GM23338 (cell line): ENCODE results near the gene FZD7. TPM values are rescaled to one million over a fixed set of nuclear protein-coding genes. Genes with fewer than 3 reads are reported as not detected.
A peak's percentile ranks its signal among the peaks of the same experiment; 100 is the strongest.

Experiments used
- ATAC-seq: fragments of 200-7000 bp; cut with Tn5 transposase; 3 replicates; pipeline ENCODE4 v1.9.1; 2020
- DNase-seq: peaks from one replicate; pipeline ENCODE4 v3.0.0-alpha.2; 2015; ENCODE audit warnings: low spot score
- H2AFZ ChIP-seq: fragments of 200-600 bp; sonication (generic); 2 replicates; pipeline ENCODE4 v1.8.0; 2016; ENCODE audit warnings: antibody characterized with exemption, mild to moderate bottlenecking, moderate library complexity
- H3F3A ChIP-seq: fragments of 200-600 bp; sonication (generic); replicated peaks from 2 replicates; pipeline ENCODE4 v1.8.0; 2017; ENCODE audit warnings: antibody characterized with exemption, mixed run types, low read depth
- H3K27ac ChIP-seq: fragments of 200-600 bp; sonication (generic); 2 replicates; pipeline ENCODE4 v1.6.1; 2016; ENCODE audit warnings: low read depth
- H3K27me3 ChIP-seq: fragments of 200-600 bp; sonication (generic); 2 replicates; pipeline ENCODE4 v1.8.0; 2016; ENCODE audit warnings: mild to moderate bottlenecking, mixed run types, moderate library complexity; ENCODE audit not compliant: insufficient read depth
- H3K36me3 ChIP-seq: fragments of 200-600 bp; sonication (generic); 2 replicates; pipeline ENCODE4 v1.8.0; 2016; ENCODE audit warnings: mild to moderate bottlenecking; ENCODE audit not compliant: insufficient read depth
- H3K4me1 ChIP-seq: fragments of 200-600 bp; sonication (generic); 2 replicates; pipeline ENCODE4 v1.8.0; 2016; ENCODE audit warnings: mild to moderate bottlenecking, moderate library complexity; ENCODE audit not compliant: insufficient read depth
- H3K4me2 ChIP-seq: fragments of 200-600 bp; sonication (generic); 2 replicates; pipeline ENCODE4 v1.7.1; 2017; ENCODE audit warnings: mixed run types
- H3K4me3 ChIP-seq: fragments of 200-600 bp; sonication (generic); 2 replicates; pipeline ENCODE4 v1.6.1; 2016; ENCODE audit warnings: mixed run types
- H3K79me2 ChIP-seq: fragments of 200-600 bp; sonication (generic); replicated peaks from 2 replicates; pipeline ENCODE4 v1.8.0; 2017; ENCODE audit warnings: mild to moderate bottlenecking; ENCODE audit not compliant: insufficient read depth
- H3K9me2 ChIP-seq: fragments of 200-600 bp; sonication (generic); 2 replicates; pipeline ENCODE4 v1.8.0; 2017; ENCODE audit not compliant: insufficient read depth
- H4K20me1 ChIP-seq: fragments of 200-600 bp; sonication (generic); replicated peaks from 2 replicates; pipeline ENCODE4 v1.8.0; 2017; ENCODE audit warnings: mild to moderate bottlenecking; ENCODE audit not compliant: insufficient read depth
- H3K27ac Mint-ChIP-seq: 2 replicates; pipeline ENCODE4 v1.8.0; 2020; ENCODE audit warnings: inconsistent platforms, mild to moderate bottlenecking, moderate library complexity, mixed read lengths
- H3K27me3 Mint-ChIP-seq: 3 replicates; pipeline ENCODE4 v1.8.0; 2022; ENCODE audit warnings: low read depth, mild to moderate bottlenecking, moderate library complexity, mixed read lengths, inconsistent platforms; ENCODE audit not compliant: insufficient read depth, poor library complexity
- H3K36me3 Mint-ChIP-seq: 3 replicates; pipeline ENCODE4 v1.8.0; 2021; ENCODE audit warnings: low read depth, mild to moderate bottlenecking, inconsistent platforms, moderate library complexity, mixed read lengths
- H3K4me1 Mint-ChIP-seq: 3 replicates; pipeline ENCODE4 v1.8.0; 2020; ENCODE audit warnings: mild to moderate bottlenecking, inconsistent platforms, mixed read lengths
- H3K4me3 Mint-ChIP-seq: 3 replicates; pipeline ENCODE4 v1.8.0; 2021; ENCODE audit warnings: moderate library complexity, mild to moderate bottlenecking, inconsistent platforms, mixed read lengths
- H3K9me3 Mint-ChIP-seq: 3 replicates; pipeline ENCODE4 v1.8.0; 2020; ENCODE audit warnings: moderate library complexity, mild to moderate bottlenecking, inconsistent platforms, mixed read lengths
- CREB1 ChIP-seq: fragments of 250-450 bp; sonication (Bioruptor Pico); IDR thresholded peaks from 2 replicates; pipeline ENCODE4 v1.5.0; 2020; ENCODE audit warnings: low read depth, mild to moderate bottlenecking, moderate library complexity
- EZH2 ChIP-seq: fragments of 200-600 bp; sonication (generic); IDR thresholded peaks from one replicate; pipeline ENCODE4 v1.8.0; 2017; ENCODE audit warnings: antibody characterized with exemption, mild to moderate bottlenecking, low read depth; ENCODE audit not compliant: unreplicated experiment
- EZH2phosphoT487 ChIP-seq: fragments of 200-600 bp; sonication (generic); IDR thresholded peaks from one replicate; pipeline ENCODE4 v1.8.1; 2018; ENCODE audit warnings: antibody characterized with exemption; ENCODE audit not compliant: unreplicated experiment
- JUNB ChIP-seq: IDR thresholded peaks from one replicate; pipeline ENCODE4 v1.6.1; 2016; ENCODE audit warnings: antibody characterized with exemption; ENCODE audit not compliant: unreplicated experiment
- NANOG ChIP-seq: IDR thresholded peaks from 2 replicates; pipeline ENCODE4 v1.6.1; 2016; ENCODE audit warnings: antibody characterized with exemption, borderline replicate concordance
- POLR2AphosphoS5 ChIP-seq: IDR thresholded peaks from 2 replicates; pipeline ENCODE4 v1.6.1; 2016; ENCODE audit warnings: antibody characterized with exemption, low read depth
- STAT1 ChIP-seq: IDR thresholded peaks from one replicate; pipeline ENCODE4 v1.6.1; 2016; ENCODE audit warnings: antibody characterized with exemption; ENCODE audit not compliant: unreplicated experiment
- ZNF114 ChIP-seq: fragments of 250-450 bp; sonication (Bioruptor Pico); IDR thresholded peaks from 2 replicates; pipeline ENCODE4 v1.5.0; 2020; ENCODE audit warnings: mild to moderate bottlenecking, moderate library complexity
- ZNF331 ChIP-seq: fragments of 250-450 bp; sonication (Bioruptor Pico); IDR thresholded peaks from 2 replicates; pipeline ENCODE4 v1.5.0; 2020; ENCODE audit warnings: low read depth, mild to moderate bottlenecking, moderate library complexity
- polyA plus RNA-seq: library from polyadenylated mRNA; unstranded; fragments of >200 nt; fragmentation: Nextera tagmentation; extraction: Ambion mirVana; gene quantifications from 2 replicates; pipeline ENCODE4 v1.2.1, GENCODE V29; 2016
- total RNA-seq: library from RNA; depleted of rRNA; stranded (reverse); fragments of >200 nt; shearing (Covaris generic); gene quantifications from 2 replicates; pipeline ENCODE4 v1.2.3, GENCODE V29; 2014
- TF ChIP-seq, protein P1 (sequence below): fragments of 250-450 bp; sonication (Bioruptor Pico); IDR thresholded peaks from 2 replicates; pipeline ENCODE4 v1.5.0; 2020; ENCODE audit warnings: mild to moderate bottlenecking, moderate library complexity
- TF ChIP-seq, protein P2 (sequence below): IDR thresholded peaks from 2 replicates; pipeline ENCODE4 v1.6.1; 2016; ENCODE audit warnings: antibody characterized with exemption
- TF ChIP-seq, protein P3 (sequence below): IDR thresholded peaks from one replicate; pipeline ENCODE4 v1.6.1; 2018; ENCODE audit warnings: antibody characterized with exemption; ENCODE audit not compliant: unreplicated experiment
- TF ChIP-seq, protein P4 (sequence below), 2 experiments: fragments of 200-600 bp in 1 of 2; sonication (generic) in 1 of 2; conservative IDR thresholded peaks; 2 replicates each; pipeline versions ENCODE4 v1.5.1 to v1.6.1; 2016 to 2017; ENCODE audit warnings: antibody characterized with exemption in 2 of 2, low read depth in 2 of 2, mild to moderate bottlenecking in 2 of 2, moderate library complexity in 1 of 2

FZD7 gene
- total and polyA plus RNA-seq, 2 experiments from 2014 or later = 164 to 435 TPM

DNA sequence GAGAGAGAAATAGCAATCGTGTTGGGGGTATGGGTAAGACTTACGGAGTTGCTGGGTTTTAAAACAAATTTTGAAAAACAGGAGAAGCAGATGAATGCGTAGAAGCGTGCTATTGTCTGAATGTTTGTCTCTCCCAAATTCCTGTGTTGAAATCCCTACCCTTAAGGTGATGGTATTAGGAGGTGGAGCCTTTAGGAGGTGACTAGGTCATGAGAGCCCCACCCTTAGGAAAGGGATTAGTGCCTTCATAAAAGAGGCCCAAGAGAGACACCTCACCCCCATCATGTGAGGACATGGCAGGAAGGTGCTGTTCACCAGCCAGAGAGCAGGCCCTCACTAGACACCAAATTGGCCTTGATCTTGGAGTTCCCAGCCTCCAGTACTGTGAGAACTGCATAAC is 40.7 kb upstream of the FZD7 start:
- Histone ChIP-seq H3K79me2 (no peaks in the 10 kb centered on the region), H4K20me1 (no peaks in the 10 kb centered on the region), H3K27ac (no peak overlapping the region), H3K4me3 (no peak overlapping the region), H3K27me3 (no peaks in the 10 kb centered on the region), H2AFZ (no peak overlapping the region), H3K9me2 (no peaks in the 10 kb centered on the region), H3F3A (no peaks in the 10 kb centered on the region), H3K4me1 (peaks cover 36% of the 10 kb centered on the region), H3K36me3 (no peaks in the 10 kb centered on the region), H3K4me2 (no peak overlapping the region)
- DNase-seq (peak; percentile 24), ATAC-seq (no peak)
- no peaks in the 10 kb centered on the region for H3K9me3 Mint-ChIP-seq
- TF ChIP-seq, protein P1, sequence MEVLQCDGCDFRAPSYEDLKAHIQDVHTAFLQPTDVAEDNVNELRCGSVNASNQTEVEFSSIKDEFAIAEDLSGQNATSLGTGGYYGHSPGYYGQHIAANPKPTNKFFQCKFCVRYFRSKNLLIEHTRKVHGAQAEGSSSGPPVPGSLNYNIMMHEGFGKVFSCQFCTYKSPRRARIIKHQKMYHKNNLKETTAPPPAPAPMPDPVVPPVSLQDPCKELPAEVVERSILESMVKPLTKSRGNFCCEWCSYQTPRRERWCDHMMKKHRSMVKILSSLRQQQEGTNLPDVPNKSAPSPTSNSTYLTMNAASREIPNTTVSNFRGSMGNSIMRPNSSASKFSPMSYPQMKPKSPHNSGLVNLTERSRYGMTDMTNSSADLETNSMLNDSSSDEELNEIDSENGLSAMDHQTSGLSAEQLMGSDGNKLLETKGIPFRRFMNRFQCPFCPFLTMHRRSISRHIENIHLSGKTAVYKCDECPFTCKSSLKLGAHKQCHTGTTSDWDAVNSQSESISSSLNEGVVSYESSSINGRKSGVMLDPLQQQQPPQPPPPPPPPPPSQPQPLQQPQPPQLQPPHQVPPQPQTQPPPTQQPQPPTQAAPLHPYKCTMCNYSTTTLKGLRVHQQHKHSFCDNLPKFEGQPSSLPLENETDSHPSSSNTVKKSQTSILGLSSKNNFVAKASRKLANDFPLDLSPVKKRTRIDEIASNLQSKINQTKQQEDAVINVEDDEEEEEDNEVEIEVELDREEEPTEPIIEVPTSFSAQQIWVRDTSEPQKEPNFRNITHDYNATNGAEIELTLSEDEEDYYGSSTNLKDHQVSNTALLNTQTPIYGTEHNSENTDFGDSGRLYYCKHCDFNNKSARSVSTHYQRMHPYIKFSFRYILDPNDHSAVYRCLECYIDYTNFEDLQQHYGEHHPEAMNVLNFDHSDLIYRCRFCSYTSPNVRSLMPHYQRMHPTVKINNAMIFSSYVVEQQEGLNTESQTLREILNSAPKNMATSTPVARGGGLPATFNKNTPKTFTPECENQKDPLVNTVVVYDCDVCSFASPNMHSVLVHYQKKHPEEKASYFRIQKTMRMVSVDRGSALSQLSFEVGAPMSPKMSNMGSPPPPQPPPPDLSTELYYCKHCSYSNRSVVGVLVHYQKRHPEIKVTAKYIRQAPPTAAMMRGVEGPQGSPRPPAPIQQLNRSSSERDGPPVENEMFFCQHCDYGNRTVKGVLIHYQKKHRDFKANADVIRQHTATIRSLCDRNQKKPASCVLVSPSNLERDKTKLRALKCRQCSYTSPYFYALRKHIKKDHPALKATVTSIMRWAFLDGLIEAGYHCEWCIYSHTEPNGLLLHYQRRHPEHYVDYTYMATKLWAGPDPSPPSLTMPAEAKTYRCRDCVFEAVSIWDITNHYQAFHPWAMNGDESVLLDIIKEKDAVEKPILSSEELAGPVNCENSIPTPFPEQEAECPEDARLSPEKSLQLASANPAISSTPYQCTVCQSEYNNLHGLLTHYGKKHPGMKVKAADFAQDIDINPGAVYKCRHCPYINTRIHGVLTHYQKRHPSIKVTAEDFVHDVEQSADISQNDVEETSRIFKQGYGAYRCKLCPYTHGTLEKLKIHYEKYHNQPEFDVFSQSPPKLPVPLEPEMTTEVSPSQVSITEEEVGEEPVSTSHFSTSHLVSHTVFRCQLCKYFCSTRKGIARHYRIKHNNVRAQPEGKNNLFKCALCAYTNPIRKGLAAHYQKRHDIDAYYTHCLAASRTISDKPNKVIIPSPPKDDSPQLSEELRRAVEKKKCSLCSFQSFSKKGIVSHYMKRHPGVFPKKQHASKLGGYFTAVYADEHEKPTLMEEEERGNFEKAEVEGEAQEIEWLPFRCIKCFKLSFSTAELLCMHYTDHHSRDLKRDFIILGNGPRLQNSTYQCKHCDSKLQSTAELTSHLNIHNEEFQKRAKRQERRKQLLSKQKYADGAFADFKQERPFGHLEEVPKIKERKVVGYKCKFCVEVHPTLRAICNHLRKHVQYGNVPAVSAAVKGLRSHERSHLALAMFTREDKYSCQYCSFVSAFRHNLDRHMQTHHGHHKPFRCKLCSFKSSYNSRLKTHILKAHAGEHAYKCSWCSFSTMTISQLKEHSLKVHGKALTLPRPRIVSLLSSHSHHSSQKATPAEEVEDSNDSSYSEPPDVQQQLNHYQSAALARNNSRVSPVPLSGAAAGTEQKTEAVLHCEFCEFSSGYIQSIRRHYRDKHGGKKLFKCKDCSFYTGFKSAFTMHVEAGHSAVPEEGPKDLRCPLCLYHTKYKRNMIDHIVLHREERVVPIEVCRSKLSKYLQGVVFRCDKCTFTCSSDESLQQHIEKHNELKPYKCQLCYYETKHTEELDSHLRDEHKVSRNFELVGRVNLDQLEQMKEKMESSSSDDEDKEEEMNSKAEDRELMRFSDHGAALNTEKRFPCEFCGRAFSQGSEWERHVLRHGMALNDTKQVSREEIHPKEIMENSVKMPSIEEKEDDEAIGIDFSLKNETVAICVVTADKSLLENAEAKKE (CRISPR knock-in tag) = no peak
- TF ChIP-seq ZNF331 (CRISPR knock-in tag) (no peak), EZH2 (no peak), NANOG (no peak), CREB1 (CRISPR knock-in tag) (no peak), ZNF114 (CRISPR knock-in tag) (no peak), EZH2phosphoT487 (no peak), JUNB (no peak), POLR2AphosphoS5 (no peak), STAT1 (no peak)
- TF ChIP-seq, protein P2, sequence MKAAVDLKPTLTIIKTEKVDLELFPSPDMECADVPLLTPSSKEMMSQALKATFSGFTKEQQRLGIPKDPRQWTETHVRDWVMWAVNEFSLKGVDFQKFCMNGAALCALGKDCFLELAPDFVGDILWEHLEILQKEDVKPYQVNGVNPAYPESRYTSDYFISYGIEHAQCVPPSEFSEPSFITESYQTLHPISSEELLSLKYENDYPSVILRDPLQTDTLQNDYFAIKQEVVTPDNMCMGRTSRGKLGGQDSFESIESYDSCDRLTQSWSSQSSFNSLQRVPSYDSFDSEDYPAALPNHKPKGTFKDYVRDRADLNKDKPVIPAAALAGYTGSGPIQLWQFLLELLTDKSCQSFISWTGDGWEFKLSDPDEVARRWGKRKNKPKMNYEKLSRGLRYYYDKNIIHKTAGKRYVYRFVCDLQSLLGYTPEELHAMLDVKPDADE = no peak
- TF ChIP-seq, protein P3, sequence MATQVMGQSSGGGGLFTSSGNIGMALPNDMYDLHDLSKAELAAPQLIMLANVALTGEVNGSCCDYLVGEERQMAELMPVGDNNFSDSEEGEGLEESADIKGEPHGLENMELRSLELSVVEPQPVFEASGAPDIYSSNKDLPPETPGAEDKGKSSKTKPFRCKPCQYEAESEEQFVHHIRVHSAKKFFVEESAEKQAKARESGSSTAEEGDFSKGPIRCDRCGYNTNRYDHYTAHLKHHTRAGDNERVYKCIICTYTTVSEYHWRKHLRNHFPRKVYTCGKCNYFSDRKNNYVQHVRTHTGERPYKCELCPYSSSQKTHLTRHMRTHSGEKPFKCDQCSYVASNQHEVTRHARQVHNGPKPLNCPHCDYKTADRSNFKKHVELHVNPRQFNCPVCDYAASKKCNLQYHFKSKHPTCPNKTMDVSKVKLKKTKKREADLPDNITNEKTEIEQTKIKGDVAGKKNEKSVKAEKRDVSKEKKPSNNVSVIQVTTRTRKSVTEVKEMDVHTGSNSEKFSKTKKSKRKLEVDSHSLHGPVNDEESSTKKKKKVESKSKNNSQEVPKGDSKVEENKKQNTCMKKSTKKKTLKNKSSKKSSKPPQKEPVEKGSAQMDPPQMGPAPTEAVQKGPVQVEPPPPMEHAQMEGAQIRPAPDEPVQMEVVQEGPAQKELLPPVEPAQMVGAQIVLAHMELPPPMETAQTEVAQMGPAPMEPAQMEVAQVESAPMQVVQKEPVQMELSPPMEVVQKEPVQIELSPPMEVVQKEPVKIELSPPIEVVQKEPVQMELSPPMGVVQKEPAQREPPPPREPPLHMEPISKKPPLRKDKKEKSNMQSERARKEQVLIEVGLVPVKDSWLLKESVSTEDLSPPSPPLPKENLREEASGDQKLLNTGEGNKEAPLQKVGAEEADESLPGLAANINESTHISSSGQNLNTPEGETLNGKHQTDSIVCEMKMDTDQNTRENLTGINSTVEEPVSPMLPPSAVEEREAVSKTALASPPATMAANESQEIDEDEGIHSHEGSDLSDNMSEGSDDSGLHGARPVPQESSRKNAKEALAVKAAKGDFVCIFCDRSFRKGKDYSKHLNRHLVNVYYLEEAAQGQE = no peak
- TF ChIP-seq, protein P4, sequence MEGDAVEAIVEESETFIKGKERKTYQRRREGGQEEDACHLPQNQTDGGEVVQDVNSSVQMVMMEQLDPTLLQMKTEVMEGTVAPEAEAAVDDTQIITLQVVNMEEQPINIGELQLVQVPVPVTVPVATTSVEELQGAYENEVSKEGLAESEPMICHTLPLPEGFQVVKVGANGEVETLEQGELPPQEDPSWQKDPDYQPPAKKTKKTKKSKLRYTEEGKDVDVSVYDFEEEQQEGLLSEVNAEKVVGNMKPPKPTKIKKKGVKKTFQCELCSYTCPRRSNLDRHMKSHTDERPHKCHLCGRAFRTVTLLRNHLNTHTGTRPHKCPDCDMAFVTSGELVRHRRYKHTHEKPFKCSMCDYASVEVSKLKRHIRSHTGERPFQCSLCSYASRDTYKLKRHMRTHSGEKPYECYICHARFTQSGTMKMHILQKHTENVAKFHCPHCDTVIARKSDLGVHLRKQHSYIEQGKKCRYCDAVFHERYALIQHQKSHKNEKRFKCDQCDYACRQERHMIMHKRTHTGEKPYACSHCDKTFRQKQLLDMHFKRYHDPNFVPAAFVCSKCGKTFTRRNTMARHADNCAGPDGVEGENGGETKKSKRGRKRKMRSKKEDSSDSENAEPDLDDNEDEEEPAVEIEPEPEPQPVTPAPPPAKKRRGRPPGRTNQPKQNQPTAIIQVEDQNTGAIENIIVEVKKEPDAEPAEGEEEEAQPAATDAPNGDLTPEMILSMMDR (conservative IDR thresholded peaks at IDR 0.05; ENCODE audit: low read depth in 2 of 2) = no peak
- no peak overlapping the region; the same call in 2 of the 3 replicates for H3K4me3 Mint-ChIP-seq
- no peak overlapping the region for H3K27ac Mint-ChIP-seq
- no peaks in the 10 kb centered on the region; the same call in 2 of the 3 replicates for H3K36me3 Mint-ChIP-seq
- peaks cover 21% of the 10 kb centered on the region for H3K27me3 Mint-ChIP-seq
- peaks cover 51% of the 10 kb centered on the region for H3K4me1 Mint-ChIP-seq
